Measurements from ENCODE around the gene SMOC2.
"Not testable (repeated sequence)": the region's sequence is repeated elsewhere in the genome, so short reads cannot be mapped to it uniquely, and the experiment has no call there.

SMOC2 gene

GRCh38 chr6:168650671-168651111 is 209.7 kb downstream of the SMOC2 start:
- no peak for DNase-seq (ENCODE audit: low read depth, low spot score)

DNA sequence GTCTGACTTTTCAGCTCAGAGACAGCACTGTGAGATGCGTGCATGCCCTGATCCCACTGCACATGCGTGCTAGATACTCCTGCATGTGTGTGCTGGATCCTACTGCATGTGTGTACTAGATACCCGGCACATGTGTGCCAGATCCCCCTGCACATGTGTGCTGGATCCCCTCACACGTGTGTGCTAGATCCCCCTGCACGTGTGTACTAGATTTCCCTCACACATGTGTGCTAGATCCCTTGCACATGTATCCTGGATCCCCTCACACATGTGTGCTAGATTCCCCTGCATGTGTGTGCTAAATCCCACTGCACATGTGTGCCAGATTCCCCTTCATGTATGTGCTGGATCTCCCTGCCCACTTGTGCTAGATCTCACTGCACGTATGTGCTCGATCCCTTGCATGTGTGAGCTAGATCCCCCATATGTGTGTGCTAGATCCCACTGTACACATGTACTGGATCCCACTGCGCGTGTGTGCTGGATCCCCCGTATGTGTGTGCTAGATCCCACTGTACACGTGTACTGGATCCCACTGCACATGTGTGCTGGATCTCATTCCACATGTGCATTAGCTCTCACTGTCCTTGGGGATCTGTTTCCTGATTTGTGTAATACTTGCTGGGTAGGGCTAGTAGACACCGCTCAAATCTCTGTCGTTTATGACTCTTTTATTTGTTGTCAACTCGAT is 214.6 kb downstream of the SMOC2 start:
- no peak for DNase-seq (ENCODE audit: low read depth, low spot score)

- DNase-seq (ENCODE audit: low read depth, low spot score) = no peak
Observed at GRCh38 chr6:168658059-168658458, 217.1 kb downstream of the SMOC2 start.

DNA sequence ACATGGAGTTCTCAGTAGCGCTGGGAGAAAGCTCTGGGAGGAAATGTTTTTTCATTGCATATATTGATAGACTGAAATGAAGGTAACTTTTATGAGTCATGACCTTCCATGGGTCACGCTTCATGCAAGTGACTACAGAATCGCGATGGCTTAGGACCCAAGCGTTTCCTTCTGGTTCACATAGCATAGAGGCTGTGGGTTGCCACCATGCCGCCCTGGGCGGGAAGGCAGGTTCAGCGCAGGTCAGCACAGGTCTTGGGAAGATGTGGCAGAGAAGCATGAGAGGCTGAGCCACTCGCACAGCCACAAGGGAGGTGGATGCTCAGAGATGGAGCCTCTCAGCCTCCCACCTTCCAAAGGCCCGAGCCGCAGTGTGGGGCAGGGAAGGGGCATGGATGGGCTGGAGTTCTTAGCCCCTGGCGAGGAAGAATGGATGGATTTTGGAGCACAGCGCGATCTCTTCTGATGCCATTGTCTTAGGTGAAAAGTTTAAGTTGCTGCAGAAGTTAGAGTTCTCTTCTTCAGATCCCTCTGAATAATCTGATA is 219.5 kb downstream of the SMOC2 start:
- DNase-seq (ENCODE audit: low read depth, low spot score) = no peak

DNA sequence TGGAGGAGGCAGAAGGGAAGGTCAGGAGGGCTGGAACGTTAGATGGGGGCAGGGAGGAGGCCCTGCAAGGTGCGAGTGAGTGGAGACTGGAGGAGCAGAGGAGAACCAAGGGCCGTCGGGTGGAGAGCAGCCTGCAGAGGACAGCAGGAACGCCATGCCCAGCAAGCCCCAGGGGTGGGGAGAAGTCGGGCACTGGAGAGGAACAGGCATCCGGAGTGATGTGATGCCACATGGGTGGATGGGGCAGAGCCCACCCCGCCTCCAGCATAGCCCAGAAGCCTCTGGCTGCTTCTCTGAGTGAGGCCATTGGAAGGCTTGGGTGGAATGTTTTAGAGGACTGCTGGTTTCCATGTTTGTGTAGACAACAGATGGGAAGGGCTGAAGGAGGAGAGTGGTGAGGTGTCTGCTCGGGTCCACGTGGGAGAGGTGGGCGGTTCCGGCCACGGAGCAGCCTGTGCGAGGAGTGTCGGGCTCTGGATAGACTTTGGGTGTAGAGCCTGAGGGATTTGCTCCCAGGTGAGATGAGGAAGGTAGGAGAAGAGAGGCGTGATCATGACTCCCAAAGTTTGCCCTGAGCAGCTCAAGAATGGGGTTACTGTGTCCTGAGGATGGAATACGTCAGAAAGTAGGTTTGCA is 221.4 kb downstream of the SMOC2 start:
- DNase-seq (ENCODE audit: low read depth, low spot score) = no peak

GRCh38 chr6:168663041-168663440 is 222.1 kb downstream of the SMOC2 start:
- DNase-seq (ENCODE audit: low read depth, low spot score) = no peak

DNA sequence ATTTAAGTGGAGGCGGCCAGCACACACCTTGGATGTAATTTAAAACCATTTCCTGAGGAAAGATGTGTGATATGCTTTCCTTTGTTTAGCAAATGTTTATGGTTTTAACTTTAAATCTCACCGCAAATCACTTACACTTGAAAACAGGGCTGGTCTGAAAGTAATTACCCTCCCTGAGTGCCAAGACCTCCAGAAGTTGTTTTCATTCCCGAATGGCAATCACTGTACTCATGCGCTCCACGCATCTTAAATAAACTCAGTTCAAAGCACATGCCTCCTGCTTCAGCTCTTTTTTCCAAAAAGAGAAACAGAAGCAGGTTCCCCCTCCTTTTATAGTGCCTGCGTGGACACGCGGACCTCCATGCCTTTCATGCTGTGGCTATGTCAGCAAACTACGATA is 224.0 kb downstream of the SMOC2 start:
- DNase-seq (ENCODE audit: low read depth, low spot score) = no peak

GRCh38 chr6:168666170-168666569 is 225.2 kb downstream of the SMOC2 start:
- DNase-seq (ENCODE audit: low read depth, low spot score) = no peak

GRCh38 chr6:168666699-168667427 is 225.9 kb downstream of the SMOC2 start:
- DNase-seq (ENCODE audit: low read depth, low spot score) = no peak

DNA sequence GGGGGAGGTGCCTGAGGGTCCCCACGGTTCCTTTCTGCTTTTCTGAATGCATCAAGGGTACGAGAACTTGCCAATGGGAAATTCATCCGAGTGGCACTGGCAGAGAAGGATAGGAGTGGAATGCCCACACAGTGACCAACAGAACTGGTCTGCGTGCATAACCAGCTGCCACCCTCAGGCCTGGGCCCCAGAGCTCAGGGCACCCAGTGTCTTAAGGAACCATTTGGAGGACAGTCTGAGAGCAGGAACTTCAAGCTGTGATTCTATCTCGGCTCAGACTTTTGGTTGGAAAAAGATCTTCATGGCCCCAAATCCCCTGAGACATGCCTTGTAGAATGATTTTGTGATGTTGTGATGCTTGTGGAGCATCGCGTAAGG is 226.4 kb downstream of the SMOC2 start:
- DNase-seq (ENCODE audit: low read depth, low spot score) = no peak

DNA sequence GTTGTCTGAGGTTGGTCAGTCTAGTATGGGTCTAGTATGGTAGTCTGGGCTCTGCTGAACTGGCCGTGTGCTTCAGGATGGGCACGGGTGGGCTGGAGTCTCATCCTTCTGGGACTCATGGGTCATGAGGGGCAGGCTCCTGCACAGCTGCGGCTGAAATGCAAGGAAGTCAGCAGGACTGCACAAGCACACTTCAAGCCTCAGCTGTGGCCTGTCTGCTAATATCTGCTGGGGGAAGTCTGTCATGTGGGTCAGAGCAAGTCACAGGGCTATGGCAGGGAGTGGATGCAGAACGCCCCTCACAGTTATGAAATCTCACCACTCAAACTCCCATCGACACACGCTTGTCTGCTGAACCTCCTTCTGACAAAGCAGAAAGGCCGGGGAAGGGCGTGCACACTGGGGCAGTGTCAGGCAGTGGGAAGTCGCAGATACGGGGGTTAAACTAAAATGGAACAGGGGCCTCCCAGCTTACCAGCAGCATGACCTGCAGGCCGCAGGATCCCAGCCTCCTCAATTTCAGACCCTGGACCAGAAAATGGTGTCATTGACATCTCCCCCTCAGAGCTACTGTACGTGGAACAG is 229.5 kb downstream of the SMOC2 start:
- DNase-seq (ENCODE audit: low read depth, low spot score) = no peak

DNA sequence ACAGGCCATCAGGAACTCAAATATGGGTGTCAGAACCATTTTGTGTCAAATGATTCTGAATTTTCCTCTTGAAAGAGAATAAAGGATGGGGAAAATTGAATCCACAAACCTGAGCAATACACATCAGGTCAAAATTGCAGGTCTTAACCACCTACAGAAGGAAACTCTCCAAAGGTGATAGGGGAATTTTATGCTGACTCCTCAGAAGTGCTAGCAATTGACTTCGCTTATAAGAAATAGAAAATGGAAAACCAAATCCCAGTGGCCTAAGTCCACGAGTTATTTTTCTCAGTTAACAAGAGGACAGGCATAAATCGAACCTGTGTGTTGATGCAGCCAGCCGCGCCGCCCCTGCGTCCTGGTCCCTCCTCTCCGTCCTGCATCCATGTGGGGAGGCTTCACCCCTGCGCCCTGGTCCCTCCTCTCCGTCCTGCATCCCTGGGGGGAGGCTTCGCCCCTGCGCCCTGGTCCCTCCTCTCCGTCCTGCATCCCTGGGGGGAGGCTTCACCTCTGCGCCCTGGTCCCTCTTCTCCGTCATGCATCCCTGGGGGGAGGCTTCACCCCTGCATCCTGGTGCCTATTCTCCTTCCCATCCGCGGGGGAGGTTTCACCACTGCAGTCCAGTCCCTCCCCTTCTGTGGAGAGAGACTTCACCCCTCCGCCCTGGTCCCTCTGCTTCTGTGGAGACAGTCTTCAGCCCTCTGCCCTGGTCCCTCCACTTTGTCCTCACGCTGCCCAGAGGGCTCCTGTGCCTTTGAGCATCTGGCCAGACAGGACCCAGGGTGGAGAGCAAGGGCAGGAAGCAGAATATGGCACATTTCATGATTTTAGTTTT is 230.3 kb downstream of the SMOC2 start:
- no peak for DNase-seq (ENCODE audit: low read depth, low spot score)

DNA sequence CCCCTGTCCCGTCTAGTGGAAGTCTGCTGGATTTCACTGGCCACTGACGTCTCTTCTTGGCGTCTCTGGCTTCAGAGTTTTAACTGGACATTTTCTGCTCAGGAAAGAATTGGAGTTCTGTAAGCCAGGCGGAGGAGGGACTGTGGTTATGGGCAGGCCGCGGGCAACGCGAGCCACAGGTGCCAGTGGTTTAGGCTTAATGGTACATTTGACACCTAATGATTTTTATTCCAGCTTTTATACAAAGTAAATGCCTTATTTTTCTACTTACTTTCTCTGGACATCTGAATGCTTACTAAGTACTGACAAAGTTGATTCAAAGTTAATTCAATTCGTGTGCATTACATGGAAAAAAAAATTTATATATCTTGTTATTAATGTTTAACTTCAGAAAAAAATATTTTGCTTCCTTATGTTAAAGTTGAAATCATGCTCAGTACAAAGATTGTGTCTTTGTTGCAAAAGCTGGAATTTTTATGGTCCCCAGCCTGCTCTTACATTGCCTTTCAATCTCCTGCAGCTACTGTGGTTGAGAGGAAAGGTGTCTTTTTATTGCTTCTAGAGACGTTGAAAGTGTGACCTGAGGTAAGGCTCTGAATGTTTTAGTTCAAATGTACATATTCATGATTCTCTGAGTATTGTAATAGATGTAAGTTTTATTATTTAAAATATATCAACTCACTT is 231.0 kb downstream of the SMOC2 start:
- DNase-seq (ENCODE audit: low read depth, low spot score) = no peak

GRCh38 chr6:168674595-168674994 is 233.6 kb downstream of the SMOC2 start:
- DNase-seq (ENCODE audit: low read depth, low spot score) = no peak

DNA sequence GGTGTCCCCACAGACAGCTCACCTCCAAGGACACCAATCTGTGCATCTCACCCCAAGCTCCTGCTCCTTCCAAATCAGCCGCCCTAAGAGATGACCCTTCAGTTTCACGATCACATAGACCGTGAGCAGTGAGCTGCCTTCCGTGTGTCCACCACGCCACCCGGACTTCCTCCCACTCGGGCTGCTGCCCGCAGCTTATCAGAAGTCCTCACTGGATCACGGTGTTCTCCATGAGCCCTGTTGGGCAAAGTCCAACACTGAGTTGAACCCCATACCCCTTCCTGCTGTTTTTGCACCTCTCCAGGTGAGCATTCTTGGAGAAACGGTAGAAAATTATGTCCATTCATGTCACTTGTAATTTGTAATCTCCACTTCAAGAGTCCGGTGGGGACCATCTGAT is 234.4 kb downstream of the SMOC2 start:
- DNase-seq (ENCODE audit: low read depth, low spot score) = no peak

DNA sequence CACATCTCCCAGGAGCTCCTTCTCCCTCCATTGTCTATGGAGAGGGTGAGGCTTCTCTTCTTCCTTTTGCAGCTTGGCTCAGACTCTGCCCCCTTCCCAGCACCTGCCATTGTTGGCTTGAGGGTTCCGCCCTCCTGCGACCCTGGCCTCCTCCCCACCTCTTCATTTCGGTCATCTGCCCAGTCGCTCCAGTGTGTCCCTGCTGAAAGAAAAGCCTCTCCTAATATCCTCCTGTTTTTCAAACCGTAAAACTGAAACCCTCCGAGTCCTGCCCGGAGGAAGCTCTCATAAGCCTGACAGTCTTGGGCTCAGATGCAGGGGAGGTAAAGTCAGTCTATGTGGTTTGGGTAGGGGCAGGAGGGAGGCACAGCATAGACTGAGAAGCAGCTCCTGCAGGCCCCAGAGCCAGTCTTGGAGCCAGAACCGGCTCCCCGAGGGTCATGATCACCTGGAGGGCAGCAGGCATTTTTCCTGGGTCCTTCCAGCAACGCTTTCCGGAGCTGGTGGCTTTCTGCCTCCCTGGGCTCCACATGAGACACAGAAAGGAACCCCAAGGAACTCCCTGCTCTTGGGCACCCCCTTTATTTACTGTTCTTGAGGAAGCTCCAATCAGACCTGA is 235.1 kb downstream of the SMOC2 start:
- no peak for DNase-seq (ENCODE audit: low read depth, low spot score)

DNA sequence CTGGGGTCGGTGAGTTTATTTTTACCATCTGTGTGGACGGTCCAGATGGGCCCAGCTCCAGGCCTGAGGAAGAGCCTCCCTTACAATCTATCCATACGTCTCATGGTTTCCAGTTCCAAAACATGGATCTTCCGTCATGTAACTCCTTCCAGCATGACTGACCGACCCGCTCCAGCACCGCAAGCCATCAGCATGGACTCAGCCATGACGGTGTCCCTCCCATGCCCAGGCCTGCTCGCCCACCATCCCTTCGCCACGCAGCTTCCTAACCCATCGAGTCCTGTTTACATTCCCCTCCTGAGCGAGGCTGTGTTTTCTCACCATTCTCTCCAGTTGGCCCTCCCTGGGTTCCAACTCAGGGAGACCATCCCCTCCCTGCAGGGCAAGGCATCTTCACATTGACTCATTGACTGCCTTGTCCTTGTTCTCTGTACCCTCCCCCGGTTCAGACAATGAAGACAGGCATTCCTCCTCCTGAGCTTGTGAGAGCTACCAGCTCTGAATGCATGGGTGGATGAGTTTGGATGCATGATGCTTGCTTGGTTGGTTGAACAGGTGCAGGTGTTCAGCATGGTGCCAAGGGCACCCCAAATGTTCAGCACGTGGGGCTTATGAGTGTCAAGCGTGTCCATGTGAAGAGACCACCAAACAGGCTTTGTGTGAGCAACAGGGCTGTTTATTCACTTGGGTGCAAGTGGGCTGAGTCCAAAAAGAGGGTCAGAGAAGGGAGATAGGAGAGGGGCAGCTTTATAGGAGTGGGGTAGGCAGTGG is 235.8 kb downstream of the SMOC2 start:
- DNase-seq (ENCODE audit: low read depth, low spot score) = no peak

- not testable (repeated sequence) for DNase-seq (ENCODE audit: low read depth, low spot score)
Observed at GRCh38 chr6:168677323-168677781, 236.4 kb downstream of the SMOC2 start.

DNA sequence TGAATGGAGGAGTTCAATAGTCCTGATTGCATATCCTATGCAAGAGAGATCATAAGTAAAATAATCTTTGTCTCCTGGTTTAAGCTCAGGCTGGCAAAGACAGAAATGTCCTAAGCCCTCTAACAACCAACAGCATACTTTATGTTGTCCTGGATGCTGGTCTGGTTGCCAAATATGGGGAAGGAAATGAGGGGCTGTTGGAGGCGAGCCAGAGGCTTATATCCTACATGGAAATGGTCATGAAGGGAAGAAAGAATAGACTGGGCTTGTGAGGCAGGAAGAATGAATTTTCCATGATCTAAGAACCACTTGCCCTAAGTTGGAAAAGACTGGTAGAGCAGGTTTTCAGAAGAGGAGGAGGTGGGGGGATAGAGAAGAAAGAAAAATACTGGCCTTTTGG is 237.1 kb downstream of the SMOC2 start:
- DNase-seq (ENCODE audit: low read depth, low spot score) = no peak
